SH-SY5Y (cell line): ENCODE measurements around the gene HDAC9.

Experiments used
- GATA2 ChIP-seq: IDR thresholded peaks from 2 replicates; pipeline ENCODE4 v1.6.1; 2011; ENCODE audit warnings: mild to moderate bottlenecking, low read depth, low read length
- GATA3 ChIP-seq: IDR thresholded peaks from 2 replicates; pipeline ENCODE4 v1.6.1; 2011; ENCODE audit warnings: low read depth, mild to moderate bottlenecking, low read length, moderate library complexity

GRCh38 chr7:18846765-18847215, 351.2 kb downstream of the HDAC9 start:
- TF ChIP-seq GATA2 (peak; percentile 100), GATA3 (peak; percentile 100)
